HUES6 (cell line): ENCODE results near the gene TMIGD2.

Experiments used
- H3K27ac ChIP-seq: 2 replicates; pipeline ENCODE4 v1.7.0; 2013; ENCODE audit warnings: low read depth, mild to moderate bottlenecking, low read length, inconsistent platforms
- H3K27me3 ChIP-seq: 2 replicates; pipeline ENCODE4 v1.6.1; 2013; ENCODE audit warnings: low read length; ENCODE audit not compliant: control insufficient read depth, insufficient read depth
- H3K36me3 ChIP-seq: 2 replicates; pipeline ENCODE4 v1.6.1; 2013; ENCODE audit warnings: low read length; ENCODE audit not compliant: control insufficient read depth, insufficient read depth
- H3K4me1 ChIP-seq: 2 replicates; pipeline ENCODE4 v1.6.1; 2013; ENCODE audit warnings: low read length; ENCODE audit not compliant: control insufficient read depth, insufficient read depth
- H3K4me3 ChIP-seq: 2 replicates; pipeline ENCODE4 v1.5.1; 2013; ENCODE audit warnings: low read depth, low read length
- H3K9ac ChIP-seq: one replicate; pipeline ENCODE4 v1.6.1; 2013; ENCODE audit warnings: mild to moderate bottlenecking, low read length
- H3K9me3 ChIP-seq: 2 replicates; pipeline ENCODE4 v1.6.1; 2013; ENCODE audit warnings: low read depth, low read length; ENCODE audit not compliant: control insufficient read depth, insufficient read depth

The TMIGD2 gene

GRCh38 chr19:4326215-4326836 is 24.1 kb upstream of the TMIGD2 start:
- Histone ChIP-seq H3K4me3 (peak overlapping the region; percentile 66), H3K9ac (no peak overlapping the region), H3K27ac (no peak overlapping the region), H3K36me3 (peaks cover 12% of the 10 kb centered on the region; the same call in 1 of the 2 replicates), H3K9me3 (no peaks in the 10 kb centered on the region), H3K4me1 (0 out of 2 replicates have a peak, but pooled peaks cover 3% of the 10 kb centered on the region), H3K27me3 (no peaks in the 10 kb centered on the region)

- H3K4me3 ChIP-seq: no peak overlapping the region
- H3K4me1 ChIP-seq: 0 out of 2 replicates have a peak, but pooled peaks cover 3% of the 10 kb centered on the region
- no peak overlapping the region for H3K9ac ChIP-seq
- peaks cover 12% of the 10 kb centered on the region; the same call in 1 of the 2 replicates for H3K36me3 ChIP-seq
- no peak overlapping the region for H3K27ac ChIP-seq
- H3K27me3 ChIP-seq: no peaks in the 10 kb centered on the region
- 0 out of 2 replicates have a peak, but pooled peaks cover 4% of the 10 kb centered on the region for H3K9me3 ChIP-seq
These were observed 22.0 kb upstream of the TMIGD2 start for GRCh38 chr19:4324228-4324627.

- Histone ChIP-seq H3K27ac (no peak overlapping the region), H3K27me3 (no peaks in the 10 kb centered on the region), H3K36me3 (peaks cover 16% of the 10 kb centered on the region), H3K9ac (no peak overlapping the region), H3K4me3 (no peak overlapping the region), H3K4me1 (0 out of 2 replicates have a peak, but pooled peaks cover 3% of the 10 kb centered on the region), H3K9me3 (0 out of 2 replicates have a peak, but pooled peaks cover 5% of the 10 kb centered on the region)
These were observed 21.5 kb upstream of the TMIGD2 start for GRCh38 chr19:4323692-4324091.

GRCh38 chr19:4322942-4323665 is 20.9 kb upstream of the TMIGD2 start:
- H3K27me3 ChIP-seq: no peaks in the 10 kb centered on the region
- peaks cover 22% of the 10 kb centered on the region for H3K36me3 ChIP-seq
- H3K9ac ChIP-seq: no peak overlapping the region
- no peak overlapping the region for H3K27ac ChIP-seq
- 0 out of 2 replicates have a peak, but pooled peaks cover 3% of the 10 kb centered on the region for H3K4me1 ChIP-seq
- H3K9me3 ChIP-seq: 0 out of 2 replicates have a peak, but pooled peaks cover 5% of the 10 kb centered on the region
- no peak overlapping the region for H3K4me3 ChIP-seq

- no peak overlapping the region for H3K27ac ChIP-seq
- H3K4me3 ChIP-seq: no peak overlapping the region
- 0 out of 2 replicates have a peak, but pooled peaks cover 5% of the 10 kb centered on the region for H3K9me3 ChIP-seq
- H3K27me3 ChIP-seq: no peaks in the 10 kb centered on the region
- H3K4me1 ChIP-seq: no peaks in the 10 kb centered on the region
- H3K9ac ChIP-seq: no peak overlapping the region
- H3K36me3 ChIP-seq: peaks cover 34% of the 10 kb centered on the region
These were observed 18.2 kb upstream of the TMIGD2 start for GRCh38 chr19:4320419-4320818.

- no peak overlapping the region for H3K4me3 ChIP-seq
- peaks cover 37% of the 10 kb centered on the region for H3K36me3 ChIP-seq
- no peaks in the 10 kb centered on the region for H3K27me3 ChIP-seq
- H3K9me3 ChIP-seq: 0 out of 2 replicates have a peak, but pooled peaks cover 5% of the 10 kb centered on the region
- no peaks in the 10 kb centered on the region for H3K4me1 ChIP-seq
- H3K27ac ChIP-seq: no peak overlapping the region
- H3K9ac ChIP-seq: no peak overlapping the region
These were observed 17.0 kb upstream of the TMIGD2 start for GRCh38 chr19:4319067-4319718.

- H3K9ac ChIP-seq: no peak overlapping the region
- H3K27me3 ChIP-seq: no peaks in the 10 kb centered on the region
- H3K4me3 ChIP-seq: no peak overlapping the region
- H3K9me3 ChIP-seq: 0 out of 2 replicates have a peak, but pooled peaks cover 5% of the 10 kb centered on the region
- H3K4me1 ChIP-seq: no peaks in the 10 kb centered on the region
- no peak overlapping the region for H3K27ac ChIP-seq
- H3K36me3 ChIP-seq: peaks cover 31% of the 10 kb centered on the region
These were observed 16.3 kb upstream of the TMIGD2 start for GRCh38 chr19:4318460-4318859.

GRCh38 chr19:4316956-4317355 is 14.8 kb upstream of the TMIGD2 start:
- Histone ChIP-seq H3K9ac (no peak overlapping the region), H3K4me1 (no peaks in the 10 kb centered on the region), H3K9me3 (0 out of 2 replicates have a peak, but pooled peaks cover 5% of the 10 kb centered on the region), H3K27ac (no peak overlapping the region), H3K27me3 (no peaks in the 10 kb centered on the region), H3K36me3 (peaks cover 30% of the 10 kb centered on the region), H3K4me3 (no peak overlapping the region)

GRCh38 chr19:4313847-4314490 is 11.8 kb upstream of the TMIGD2 start:
- H3K9me3 ChIP-seq: no peaks in the 10 kb centered on the region
- H3K4me1 ChIP-seq: no peaks in the 10 kb centered on the region
- H3K9ac ChIP-seq: no peak overlapping the region
- H3K27me3 ChIP-seq: no peaks in the 10 kb centered on the region
- H3K36me3 ChIP-seq: peaks cover 45% of the 10 kb centered on the region
- no peak overlapping the region for H3K4me3 ChIP-seq
- H3K27ac ChIP-seq: no peak overlapping the region

DNA sequence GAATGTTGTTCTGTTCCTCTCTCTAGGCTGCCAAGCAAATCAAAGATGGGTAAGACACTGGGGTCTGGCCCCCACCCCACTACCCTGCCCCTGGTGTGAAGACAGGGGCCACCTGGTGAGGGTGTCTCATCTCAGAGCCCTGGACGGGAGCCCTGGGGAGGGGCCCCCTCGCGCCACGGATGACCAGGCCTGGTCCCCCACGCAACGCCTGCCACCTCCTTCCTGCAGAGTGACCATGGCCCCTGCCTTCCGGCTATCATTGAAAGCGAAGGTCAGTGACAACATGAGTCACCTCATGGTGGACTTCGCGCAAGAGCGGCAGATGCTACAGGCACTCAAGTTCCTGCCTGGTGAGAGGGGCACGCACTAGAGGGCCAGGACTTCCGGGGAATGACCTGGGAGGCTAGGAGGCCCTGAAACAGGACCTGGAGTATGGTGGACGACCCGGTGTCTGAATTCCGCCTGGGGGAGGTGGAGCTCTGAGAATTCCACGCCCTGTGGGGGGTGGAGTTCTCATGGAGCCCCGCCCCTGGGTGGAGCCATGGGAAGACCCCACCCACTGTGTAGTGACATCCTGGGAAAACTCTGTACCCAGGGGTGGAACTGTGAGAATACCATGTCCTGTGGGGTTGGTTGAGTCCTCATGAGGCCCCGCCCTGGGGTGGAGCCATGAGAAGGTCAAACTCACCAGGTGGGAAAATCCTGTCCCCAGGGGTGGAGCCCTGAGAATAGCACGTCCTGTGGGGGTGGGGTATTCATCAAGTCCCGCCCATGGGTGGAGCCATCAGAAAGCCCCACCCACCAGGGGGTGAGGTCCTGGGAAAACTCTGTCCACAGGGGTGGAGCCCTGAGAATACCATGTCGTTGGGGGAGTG is 8.3 kb upstream of the TMIGD2 start:
- H3K4me1 ChIP-seq: no peaks in the 10 kb centered on the region
- no peak overlapping the region for H3K9ac ChIP-seq
- H3K9me3 ChIP-seq: no peaks in the 10 kb centered on the region
- no peaks in the 10 kb centered on the region for H3K27me3 ChIP-seq
- H3K36me3 ChIP-seq: peaks cover 38% of the 10 kb centered on the region
- H3K27ac ChIP-seq: no peak overlapping the region
- no peak overlapping the region for H3K4me3 ChIP-seq
